NCI-H2029 (cell line): ENCODE measurements around the gene HSPB7.
A peak's percentile ranks its signal among the peaks of the same experiment; 100 is the strongest.
"Not testable (repeated sequence)": the region's sequence is repeated elsewhere in the genome, so short reads cannot be mapped to it uniquely, and the experiment has no call there.

Experiments used
- DNase-seq: peaks from one replicate; lab custom pipeline; 2025; lab: John Stamatoyannopoulos, UW

The HSPB7 gene

GRCh38 chr1:16006552-16007485, 11.0 kb downstream of the HSPB7 start:
- DNase-seq, result no peak

GRCh38 chr1:16006010-16006409, 11.8 kb downstream of the HSPB7 start:
- no peak for DNase-seq

- DNase-seq, result no peak
These were observed 12.2 kb downstream of the HSPB7 start for GRCh38 chr1:16005597-16005996.

GRCh38 chr1:16001274-16001673, 16.6 kb downstream of the HSPB7 start:
- DNase-seq, result not testable (repeated sequence)

GRCh38 chr1:15998929-15999328, 18.9 kb downstream of the HSPB7 start:
- no peak for DNase-seq

- no peak for DNase-seq
These were observed 20.1 kb downstream of the HSPB7 start for GRCh38 chr1:15997637-15998280.

GRCh38 chr1:15997076-15997585, 20.7 kb downstream of the HSPB7 start:
- DNase-seq, result no peak

GRCh38 chr1:15994590-15995351, 23.1 kb downstream of the HSPB7 start:
- peak; percentile 17 for DNase-seq

- DNase-seq, result no peak
These were observed 23.8 kb downstream of the HSPB7 start for GRCh38 chr1:15994081-15994480.

- DNase-seq, result no peak
These were observed 24.2 kb downstream of the HSPB7 start for GRCh38 chr1:15993666-15994065.

- no peak for DNase-seq
These were observed 25.0 kb downstream of the HSPB7 start for GRCh38 chr1:15992582-15993500.

- no peak for DNase-seq
These were observed 25.7 kb downstream of the HSPB7 start for GRCh38 chr1:15992187-15992553.

- DNase-seq, result no peak
These were observed 26.2 kb downstream of the HSPB7 start for GRCh38 chr1:15991427-15992186.

GRCh38 chr1:15989776-15990175, 28.1 kb downstream of the HSPB7 start:
- DNase-seq, result no peak

- DNase-seq, result no peak
These were observed 28.7 kb downstream of the HSPB7 start for GRCh38 chr1:15988856-15989736.

GRCh38 chr1:15985611-15986297, 32.1 kb downstream of the HSPB7 start:
- no peak for DNase-seq

GRCh38 chr1:15983275-15983674, 34.6 kb downstream of the HSPB7 start:
- no peak for DNase-seq

- DNase-seq, result no peak
These were observed 36.2 kb downstream of the HSPB7 start for GRCh38 chr1:15981679-15982078.

- DNase-seq, result not testable (repeated sequence)
These were observed 39.9 kb downstream of the HSPB7 start for GRCh38 chr1:15977947-15978346.
